Measurements from ENCODE around the gene OCA2.

DNA sequence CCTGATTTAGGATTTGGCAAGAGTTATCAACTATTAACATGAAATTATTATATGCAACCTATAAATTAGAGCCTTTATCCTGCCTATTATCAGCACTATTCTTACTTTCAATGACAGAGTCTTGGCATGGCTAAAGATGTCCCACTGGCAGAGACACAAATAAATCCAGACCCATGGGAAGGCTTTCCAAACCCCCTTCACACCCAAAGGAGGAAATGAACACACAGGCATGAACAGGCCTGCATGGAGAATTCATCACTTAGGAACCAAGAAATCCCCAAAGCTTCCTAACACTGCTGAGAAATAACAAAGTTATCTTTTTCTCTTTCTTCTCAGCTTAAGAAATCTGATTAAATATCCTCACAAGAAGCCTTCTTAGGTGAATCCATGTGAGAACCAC is 213.9 kb downstream of the OCA2 start:
- TF ChIP-seq EZH2 (optimal IDR thresholded peaks at IDR 0.05; ENCODE audit: low read depth, low read length) (no peak), CTCF (IDR thresholded peaks at IDR 0.05; ENCODE audit: low read length) (no peak), EZH2phosphoT487 (IDR thresholded peaks at IDR 0.05; ENCODE audit: low read length) (no peak)
